ENCODE measurements around the gene HBE1.
"Not testable (repeated sequence)": the region's sequence is repeated elsewhere in the genome, so short reads cannot be mapped to it uniquely, and the experiment has no call there.

Gene HBE1

DNA sequence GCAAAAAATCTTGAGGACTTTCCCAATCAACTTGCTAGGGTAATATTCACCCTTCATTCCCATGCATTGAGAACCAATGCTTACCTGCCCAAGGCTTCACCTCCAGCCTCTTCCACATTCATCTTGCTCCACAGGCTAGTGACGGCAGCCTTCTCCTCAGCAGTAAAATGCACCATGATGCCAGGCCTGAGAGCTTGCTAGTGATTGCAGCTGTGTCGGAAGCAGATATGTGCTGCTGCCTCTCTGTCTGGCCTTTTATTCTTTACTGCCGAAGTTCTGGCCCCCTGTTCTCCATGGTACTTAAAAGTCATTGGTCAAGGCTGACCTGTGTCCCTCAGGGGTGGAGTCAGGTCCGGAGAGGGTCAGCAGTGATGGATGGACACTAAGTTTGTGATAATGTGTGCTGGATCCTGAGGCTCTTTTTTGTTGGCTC lies at the start of gene HBE1:
Gene HBE1 (minus strand): TSS at position 231 of the 433 bp plus-strand sequence. CDS start 55 bp downstream, at position 176.
- DNase-seq: no peak

DNA sequence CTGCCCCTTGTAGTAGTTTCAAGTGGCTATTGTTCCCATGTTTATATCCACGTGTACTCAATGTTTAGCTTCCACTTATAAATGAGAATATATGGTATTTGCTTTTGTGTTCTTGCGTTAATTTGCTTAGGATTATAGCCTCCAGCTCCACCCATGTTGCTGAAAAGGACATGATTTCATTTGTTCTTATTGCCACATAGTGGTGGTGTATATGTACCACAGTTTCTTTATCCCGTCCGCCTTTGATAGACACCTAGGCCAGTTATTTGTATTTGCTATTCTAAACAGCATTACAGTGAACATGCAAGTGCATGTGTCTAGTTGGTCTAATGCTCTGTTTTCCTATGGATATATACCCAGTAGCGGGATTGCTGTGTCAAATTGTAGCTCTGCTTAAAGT lies 47.5 kb upstream of the HBE1 start:
- DNase-seq: no peak

- DNase-seq: not testable (repeated sequence)
These were observed 43.7 kb upstream of the HBE1 start for GRCh38 chr11:5313326-5314023.

DNA sequence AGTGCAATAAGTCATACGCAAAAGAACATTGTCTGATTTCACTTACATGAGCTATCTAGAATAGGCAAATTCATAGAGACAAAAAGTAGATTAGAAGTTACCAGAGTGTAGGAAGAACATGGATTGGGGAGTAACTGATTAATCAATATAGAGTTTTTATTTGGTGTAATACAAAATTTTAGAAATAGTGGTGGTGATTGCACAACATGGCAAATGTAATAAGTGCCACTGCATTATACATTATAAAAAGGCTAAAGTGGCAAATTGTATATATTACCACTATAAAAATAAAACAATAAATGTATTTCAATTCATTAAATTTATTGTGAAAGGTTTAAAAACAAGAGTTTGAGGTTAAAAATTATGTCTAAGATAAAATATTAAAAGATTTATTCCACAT lies 40.7 kb upstream of the HBE1 start:
- no peak for DNase-seq

DNA sequence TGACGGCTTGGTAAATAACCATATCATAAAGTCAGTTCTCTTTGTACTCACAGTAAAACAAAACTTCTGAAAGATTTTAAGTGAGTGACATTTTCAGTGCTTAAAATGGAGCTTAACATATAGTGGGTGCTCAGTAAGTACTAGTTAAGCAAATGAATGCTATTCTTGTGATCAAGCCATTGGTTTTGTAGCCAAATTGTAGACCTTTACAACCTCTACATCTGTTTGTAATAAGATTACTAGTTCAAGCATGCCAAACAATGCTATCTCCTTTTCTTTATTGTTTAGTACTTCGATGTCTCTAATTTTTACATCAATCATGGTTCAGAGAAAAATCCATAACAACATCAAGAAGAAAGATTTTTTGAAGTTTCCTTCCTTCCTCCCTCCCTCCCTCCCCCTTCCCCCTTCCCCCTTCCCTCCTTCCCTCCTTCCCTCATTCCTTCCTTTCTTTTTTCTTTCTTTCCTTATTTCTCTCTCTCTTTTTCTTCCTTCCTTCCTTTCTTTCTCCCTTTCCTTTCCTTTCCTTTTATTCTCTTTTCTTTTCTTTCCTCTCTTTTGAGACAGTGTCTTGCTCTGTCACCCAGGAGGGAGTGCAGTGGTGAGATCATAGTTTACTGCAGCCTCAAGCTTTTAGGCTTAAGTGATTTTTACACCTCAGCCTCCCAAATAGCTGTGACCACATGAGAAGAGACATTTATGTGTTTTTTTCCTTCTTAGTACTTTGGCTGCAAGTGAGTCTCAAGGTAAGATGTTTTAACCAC lies 37.7 kb upstream of the HBE1 start:
- DNase-seq: no peak

GRCh38 chr11:5304046-5304445 lies 34.3 kb upstream of the HBE1 start:
- DNase-seq: no peak

- DNase-seq: no peak
These were observed 33.9 kb upstream of the HBE1 start for GRCh38 chr11:5303626-5304025.

GRCh38 chr11:5301846-5302245 lies 32.1 kb upstream of the HBE1 start, which contains the start of gene OR51B4:
Gene OR51B4 (minus strand): TSS chr11:5301946. CDS start chr11:5301946, 0 bp downstream.
- DNase-seq: no peak

DNA sequence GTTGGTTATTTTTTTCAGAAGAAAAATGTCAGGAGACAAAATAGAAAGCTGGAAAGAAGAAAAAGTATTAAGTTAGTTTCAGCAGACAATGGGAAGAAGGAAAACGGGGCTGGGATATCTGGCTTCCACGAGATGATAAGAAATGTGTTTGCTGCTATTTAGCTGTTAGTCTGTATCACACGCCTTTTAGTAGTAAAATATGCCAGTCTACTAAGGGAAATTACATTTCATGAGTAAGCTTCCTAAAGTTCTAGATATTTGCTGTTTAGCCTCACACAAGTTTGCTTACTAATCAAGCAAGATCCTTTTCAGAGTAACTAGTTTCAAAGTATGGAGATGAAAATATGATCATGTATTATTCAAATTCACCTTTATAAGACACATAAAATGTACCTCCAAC lies 30.5 kb upstream of the HBE1 start:
- no peak for DNase-seq

- no peak for DNase-seq
These were observed 28.7 kb upstream of the HBE1 start for GRCh38 chr11:5298451-5298850.

GRCh38 chr11:5297721-5298323 lies 28.1 kb upstream of the HBE1 start:
- DNase-seq: no peak

GRCh38 chr11:5294342-5294995 lies 24.7 kb upstream of the HBE1 start:
- not testable (repeated sequence) for DNase-seq

DNA sequence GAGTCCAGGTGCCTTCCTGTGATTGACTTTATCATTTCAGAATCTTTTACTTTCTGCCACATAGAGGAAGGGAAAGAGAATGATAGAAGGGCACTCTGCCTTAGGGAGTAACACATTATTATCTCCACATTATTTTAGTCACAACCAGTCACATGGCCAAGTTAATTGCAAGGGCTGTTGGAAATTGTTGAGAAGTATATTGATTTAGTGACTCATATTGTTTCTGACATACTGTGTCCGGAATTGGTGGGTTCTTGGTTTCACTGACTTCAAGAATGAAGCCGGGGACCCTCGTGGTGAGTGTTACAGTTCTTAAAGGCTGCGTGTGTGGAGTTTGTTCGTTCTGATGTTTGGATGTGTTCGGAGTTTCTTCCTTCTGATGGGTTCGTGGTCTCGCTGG lies 23.3 kb upstream of the HBE1 start:
- DNase-seq: no peak

DNA sequence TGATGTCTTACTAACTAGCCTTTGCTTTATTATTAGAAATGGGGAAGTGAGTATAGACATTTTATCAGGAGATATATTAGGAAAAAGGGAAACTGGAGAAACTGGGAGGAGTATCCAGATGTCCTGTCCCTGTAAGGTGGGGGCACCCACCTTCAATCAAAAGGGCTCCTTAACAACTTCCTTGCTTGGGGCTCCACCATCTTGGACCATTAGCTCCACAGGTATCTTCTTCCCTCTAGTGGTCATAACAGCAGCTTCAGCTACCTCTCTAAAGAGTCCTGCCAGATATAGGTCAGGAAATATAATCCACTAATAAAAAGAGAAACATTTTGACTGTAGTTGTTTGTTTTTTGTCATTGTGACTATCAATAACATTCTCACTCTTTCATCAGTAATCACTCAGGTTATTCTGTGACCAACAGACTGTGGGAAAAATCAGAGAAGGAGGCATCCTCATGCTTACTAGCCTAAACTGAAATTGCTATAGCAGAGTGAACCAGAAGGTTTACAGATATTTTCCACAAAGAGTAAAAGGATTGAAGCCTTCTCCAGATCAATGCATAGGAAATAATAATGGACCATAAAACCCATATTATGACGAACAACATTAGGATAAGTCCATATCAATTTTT lies 21.6 kb upstream of the HBE1 start:
- no peak for DNase-seq

DNA sequence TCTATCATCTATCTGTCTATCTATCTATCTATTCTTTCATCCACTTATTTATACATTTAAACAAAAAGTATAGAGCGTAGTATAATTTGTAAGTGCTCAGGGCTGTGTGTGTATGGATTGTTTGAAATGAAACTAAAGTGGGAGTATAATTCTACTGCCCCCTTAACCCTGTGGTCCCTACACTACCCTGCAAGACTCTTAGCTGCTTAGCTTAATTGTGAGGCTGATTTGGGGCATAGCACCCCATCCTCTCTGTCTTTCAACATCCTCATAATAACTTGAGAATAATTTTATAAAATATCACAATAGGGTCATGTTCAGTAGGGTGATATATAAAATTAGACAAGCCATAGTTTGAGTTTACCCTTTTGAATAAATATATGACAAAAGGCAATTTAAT lies 20.4 kb upstream of the HBE1 start:
- DNase-seq: no peak

GRCh38 chr11:5289696-5290095 lies 20.0 kb upstream of the HBE1 start:
- no peak for DNase-seq

- DNase-seq: no peak
These were observed 19.3 kb upstream of the HBE1 start for GRCh38 chr11:5288906-5289550.

DNA sequence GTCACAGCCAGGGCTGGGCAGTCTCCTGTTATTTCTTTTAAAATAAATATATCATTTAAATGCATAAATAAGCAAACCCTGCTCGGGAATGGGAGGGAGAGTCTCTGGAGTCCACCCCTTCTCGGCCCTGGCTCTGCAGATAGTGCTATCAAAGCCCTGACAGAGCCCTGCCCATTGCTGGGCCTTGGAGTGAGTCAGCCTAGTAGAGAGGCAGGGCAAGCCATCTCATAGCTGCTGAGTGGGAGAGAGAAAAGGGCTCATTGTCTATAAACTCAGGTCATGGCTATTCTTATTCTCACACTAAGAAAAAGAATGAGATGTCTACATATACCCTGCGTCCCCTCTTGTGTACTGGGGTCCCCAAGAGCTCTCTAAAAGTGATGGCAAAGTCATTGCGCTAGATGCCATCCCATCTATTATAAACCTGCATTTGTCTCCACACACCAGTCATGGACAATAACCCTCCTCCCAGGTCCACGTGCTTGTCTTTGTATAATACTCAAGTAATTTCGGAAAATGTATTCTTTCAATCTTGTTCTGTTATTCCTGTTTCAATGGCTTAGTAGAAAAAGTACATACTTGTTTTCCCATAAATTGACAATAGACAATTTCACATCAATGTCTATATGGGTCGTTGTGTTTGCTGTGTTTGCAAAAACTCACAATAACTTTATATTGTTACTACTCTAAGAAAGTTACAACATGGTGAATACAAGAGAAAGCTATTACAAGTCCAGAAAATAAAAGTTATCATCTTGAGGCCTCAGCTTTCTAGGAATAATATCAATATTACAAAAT lies 18.6 kb upstream of the HBE1 start:
- DNase-seq: no peak

- no peak for DNase-seq
These were observed 17.2 kb upstream of the HBE1 start for GRCh38 chr11:5286901-5287300.

GRCh38 chr11:5286351-5286750 lies 16.6 kb upstream of the HBE1 start:
- no peak for DNase-seq

DNA sequence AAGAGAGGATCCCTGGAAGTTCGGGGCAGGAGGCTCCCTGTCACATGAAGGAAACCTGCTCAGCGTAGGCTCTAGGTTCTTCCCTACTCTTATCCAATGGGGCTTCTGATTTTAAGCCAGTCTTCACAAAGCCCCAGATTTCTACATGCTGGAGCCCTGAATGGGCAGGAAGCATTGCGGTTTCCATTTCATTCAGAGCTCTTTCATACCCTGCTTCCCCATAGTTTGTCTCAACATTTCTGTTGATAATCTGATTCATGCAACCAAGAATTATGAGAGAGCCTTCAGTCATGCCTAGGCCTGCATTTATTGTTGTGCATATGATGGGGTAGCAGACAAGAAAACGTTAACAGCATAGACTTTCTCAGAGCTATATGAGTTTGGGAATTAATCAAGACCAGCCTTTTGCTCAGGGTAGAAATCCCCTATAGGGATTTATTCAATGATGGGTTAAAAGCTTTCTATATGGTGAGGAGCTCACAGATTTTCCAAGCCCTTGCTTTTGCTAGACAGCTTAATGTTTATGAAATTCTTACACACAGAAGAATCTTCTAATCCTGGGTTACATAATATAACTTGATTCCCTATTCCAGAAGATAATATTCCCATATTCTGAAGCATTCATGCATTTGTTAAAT lies 16.1 kb upstream of the HBE1 start:
- DNase-seq: no peak
